Cardiac fibroblast (primary cell): Measurements from ENCODE around the gene IQCE.

ENCODE experiments used
- DNase-seq, 2 donors: peaks; one replicate each; pipeline versions ENCODE4 v3.0.0 to v3.0.0-alpha.2; 2010; ENCODE audit warnings: low read depth in 2 of 2
- H3K4me3 ChIP-seq, 2 donors: replicated peaks in 1 of 2; 1 replicate in 1 of 2; 2 replicates in 1 of 2; pipeline ENCODE4 v1.5.1; 2011; ENCODE audit warnings: low read depth in 2 of 2, low read length in 2 of 2, mild to moderate bottlenecking in 2 of 2, moderate library complexity in 1 of 2
- TF ChIP-seq, protein P1 (sequence below): IDR thresholded peaks from one replicate; pipeline ENCODE4 v1.5.1; 2011; ENCODE audit warnings: low read depth, mild to moderate bottlenecking, low read length, inconsistent platforms

IQCE gene

DNA sequence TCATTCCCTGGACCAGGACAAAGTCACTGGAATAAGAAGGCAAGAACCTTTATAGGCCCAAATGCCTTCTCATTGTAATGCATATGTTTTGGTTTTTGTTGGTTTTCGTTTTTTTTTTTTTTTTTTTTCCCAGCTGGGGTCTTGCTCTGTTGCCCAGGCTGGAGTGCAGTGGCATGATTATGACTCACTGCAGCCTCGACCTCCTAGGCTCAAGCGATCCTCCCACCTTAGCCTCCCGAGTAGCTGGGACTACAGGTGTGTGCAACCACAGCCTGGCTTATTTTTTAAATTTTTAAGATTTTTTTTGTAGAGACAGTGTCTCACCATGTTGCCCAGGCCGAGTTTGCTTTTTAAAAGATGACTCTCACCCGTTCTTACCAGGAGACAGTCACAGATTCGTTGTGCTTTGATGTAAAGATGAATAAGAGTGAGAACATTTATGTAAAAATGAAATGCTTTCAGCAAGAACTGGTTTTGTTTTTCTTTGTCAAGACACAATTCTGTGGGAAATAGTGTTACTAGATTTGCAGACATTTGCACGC, 7.6 kb downstream of the IQCE start:
- no peak overlapping the region for H3K4me3 ChIP-seq
- DNase-seq, result peak in 1 of 2 donors; percentile 1
- TF ChIP-seq, protein P1, sequence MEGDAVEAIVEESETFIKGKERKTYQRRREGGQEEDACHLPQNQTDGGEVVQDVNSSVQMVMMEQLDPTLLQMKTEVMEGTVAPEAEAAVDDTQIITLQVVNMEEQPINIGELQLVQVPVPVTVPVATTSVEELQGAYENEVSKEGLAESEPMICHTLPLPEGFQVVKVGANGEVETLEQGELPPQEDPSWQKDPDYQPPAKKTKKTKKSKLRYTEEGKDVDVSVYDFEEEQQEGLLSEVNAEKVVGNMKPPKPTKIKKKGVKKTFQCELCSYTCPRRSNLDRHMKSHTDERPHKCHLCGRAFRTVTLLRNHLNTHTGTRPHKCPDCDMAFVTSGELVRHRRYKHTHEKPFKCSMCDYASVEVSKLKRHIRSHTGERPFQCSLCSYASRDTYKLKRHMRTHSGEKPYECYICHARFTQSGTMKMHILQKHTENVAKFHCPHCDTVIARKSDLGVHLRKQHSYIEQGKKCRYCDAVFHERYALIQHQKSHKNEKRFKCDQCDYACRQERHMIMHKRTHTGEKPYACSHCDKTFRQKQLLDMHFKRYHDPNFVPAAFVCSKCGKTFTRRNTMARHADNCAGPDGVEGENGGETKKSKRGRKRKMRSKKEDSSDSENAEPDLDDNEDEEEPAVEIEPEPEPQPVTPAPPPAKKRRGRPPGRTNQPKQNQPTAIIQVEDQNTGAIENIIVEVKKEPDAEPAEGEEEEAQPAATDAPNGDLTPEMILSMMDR, result no peak

DNA sequence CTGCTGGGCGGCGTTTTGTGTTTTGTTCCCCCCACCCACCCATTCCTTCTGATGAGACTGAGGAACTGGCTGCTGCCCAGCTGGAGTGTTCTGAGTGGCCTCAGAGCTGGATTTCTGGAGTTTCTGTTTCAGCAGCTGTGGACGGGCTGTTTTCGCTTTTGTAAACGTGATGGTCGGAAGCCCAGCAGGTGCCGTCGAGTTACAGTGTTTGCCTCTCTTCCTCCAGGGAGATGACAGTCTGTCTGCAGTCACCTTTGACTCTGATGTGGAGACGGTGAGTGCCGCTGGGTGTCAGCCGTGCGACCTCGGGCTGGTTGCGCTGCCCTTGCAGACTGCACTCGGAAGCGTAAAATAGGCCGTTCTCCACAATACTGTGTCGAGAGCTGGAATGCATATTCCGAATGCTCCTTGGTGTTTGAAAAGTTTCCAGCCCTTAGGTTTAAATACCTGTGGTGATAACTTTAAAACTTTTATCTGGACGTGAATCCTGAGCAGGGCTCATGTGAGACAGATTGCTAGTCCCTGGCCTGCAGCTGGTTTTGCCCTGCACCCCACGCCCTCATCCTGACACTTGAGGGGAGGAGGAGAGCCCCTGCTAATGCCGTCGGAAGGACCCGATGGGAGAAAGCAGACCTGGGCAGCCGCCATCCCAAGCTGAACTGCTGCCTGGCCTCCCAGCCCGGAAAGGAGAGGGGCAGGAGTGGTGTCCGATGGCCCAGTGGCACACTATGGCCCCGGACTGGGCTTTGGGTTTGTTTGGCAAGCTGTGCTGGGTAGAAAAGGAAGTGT, 8.3 kb downstream of the IQCE start:
- no peak for DNase-seq
- no peak overlapping the region for H3K4me3 ChIP-seq
- TF ChIP-seq, protein P1, result peak; percentile 6

DNA sequence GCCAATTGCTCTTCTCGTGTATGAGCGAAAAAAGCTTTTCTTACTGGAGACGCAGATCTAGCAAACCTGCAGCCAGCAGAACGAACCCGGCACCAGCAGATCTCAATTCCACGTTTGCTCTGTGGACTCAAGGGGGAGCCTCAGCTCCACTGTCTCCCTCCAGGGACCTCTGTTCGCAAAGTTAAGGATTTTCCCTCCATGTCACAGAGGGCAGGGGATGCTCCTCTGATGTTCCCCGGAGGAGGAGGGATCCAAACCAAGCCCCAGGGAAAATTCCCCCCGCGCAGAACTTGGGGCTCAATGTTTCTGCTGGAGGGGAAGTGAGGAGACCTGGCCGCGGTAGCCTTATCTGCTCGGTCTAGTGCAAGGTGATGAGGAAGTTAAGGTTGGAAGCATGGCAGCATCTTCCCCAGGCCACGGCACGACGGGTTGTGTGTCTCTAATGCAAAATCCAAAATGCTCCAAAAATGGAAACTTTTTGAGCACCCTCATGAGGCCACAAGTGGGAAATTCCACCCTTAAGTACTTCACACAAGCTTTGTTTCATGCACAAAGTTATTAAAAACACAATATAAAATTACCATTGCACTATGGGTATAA, 9.0 kb downstream of the IQCE start:
- DNase-seq, result peak; percentile 48 to 52
- TF ChIP-seq, protein P1, result peak; percentile 66
- H3K4me3 ChIP-seq, result no peak overlapping the region

DNA sequence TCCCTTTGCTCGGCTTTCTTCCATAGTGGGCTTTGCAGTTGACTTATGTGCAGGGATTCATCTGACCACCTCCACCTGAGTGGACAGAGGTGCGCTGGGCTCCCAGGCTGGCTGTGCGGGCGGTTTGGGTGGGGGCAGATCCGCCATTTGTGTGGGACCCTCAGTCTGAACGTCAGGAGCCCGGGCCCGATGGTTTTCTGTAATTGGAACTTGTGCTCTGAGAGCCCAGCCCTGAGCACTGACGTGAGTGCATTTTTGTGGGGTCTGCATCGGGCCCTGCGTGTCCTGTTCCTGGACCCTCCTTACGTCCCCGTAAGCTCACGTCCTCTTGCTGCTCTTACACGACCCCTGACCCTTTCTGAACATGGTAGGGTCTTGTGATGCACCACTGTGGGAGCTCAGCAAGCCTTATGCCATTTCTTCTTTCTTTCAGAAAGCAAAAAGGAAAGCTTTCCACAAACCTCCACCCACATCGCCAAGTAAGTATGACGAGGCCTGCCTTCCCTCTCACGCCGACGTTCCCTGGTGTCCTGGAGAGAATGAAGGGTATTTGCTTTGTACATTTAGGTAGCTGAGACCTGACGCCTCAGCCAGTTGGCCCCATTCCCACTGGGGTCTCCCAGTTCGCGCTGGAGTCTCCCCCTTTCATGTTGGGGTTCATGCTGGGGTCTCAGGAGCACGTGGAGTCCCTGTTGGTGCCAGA, 9.9 kb downstream of the IQCE start:
- H3K4me3 ChIP-seq, result no peak overlapping the region
- no peak for DNase-seq
- TF ChIP-seq, protein P1, result no peak

DNA sequence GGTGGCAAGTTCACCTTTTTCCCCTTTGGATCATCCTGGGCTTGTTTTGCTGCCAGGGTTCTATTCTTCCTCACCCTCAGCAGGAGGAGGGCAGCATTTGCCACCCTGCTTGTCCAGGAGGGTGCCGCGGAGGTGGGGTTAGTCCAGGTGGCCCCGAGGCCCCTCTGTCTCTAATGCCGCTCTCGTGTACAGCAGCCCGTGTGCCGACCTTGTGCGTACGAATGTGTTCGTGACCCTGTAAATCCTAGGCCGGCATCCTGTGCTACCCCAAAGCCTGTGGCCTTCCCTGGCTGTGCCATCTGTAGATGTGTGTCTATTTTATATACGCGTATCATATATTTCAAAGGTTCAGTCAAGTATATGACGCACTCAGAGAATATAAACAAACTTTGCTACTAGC, 10.6 kb downstream of the IQCE start:
- no peak overlapping the region for H3K4me3 ChIP-seq
- TF ChIP-seq, protein P1, result no peak
- DNase-seq, result no peak

DNA sequence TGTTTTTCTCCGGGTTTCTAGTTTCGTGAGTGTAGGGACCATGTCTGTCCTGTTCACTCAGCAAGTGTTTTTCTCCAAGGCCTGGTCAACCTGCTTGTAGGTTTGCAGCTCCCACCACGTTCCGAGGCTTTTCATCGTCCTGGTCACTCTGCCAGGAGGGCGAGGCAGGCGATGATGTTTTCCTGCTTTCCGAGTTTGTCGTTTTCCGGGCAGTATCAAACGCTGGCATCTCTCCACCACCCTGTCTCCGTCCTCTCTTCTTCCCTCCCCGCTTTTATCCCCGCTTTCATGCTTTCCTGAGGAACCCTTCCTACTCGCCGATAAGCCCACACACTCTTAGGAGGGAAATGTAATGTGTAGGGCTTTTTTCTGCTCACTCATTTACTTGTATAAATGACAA, 11.2 kb downstream of the IQCE start:
- TF ChIP-seq, protein P1, result no peak
- DNase-seq, result no peak
- H3K4me3 ChIP-seq, result no peak overlapping the region
